ENCODE measurements around the gene GAST. TPM values are rescaled to one million over a fixed set of nuclear protein-coding genes. Genes with fewer than 3 reads are reported as not detected.

Gene GAST
- total RNA-seq, 1 donor from 2014 or later, result not detected

GRCh38 chr17:41728056-41728455 lies 15.9 kb downstream of the GAST start:
- DNase-seq (ENCODE audit: low read depth) (no peak), FAIRE-seq (no peak)
- H2AFZ ChIP-seq (ENCODE audit: low read depth, low read length), result no peak overlapping the region
- TF ChIP-seq EZH2 (IDR thresholded peaks at IDR 0.05; ENCODE audit: insufficient read depth, low read length) (no peak), CTCF (IDR thresholded peaks at IDR 0.05; ENCODE audit: insufficient read depth, low read depth, low read length) (no peak)
- no peak overlapping the region for H3K9ac ChIP-seq (ENCODE audit: low read length)
- H3K36me3 Mint-ChIP-seq (ENCODE audit: low read depth, unreplicated experiment), result no peaks in the 10 kb centered on the region
- no peaks in the 10 kb centered on the region for H3K9me3 ChIP-seq (ENCODE audit: insufficient read depth, low read depth, low read length)
- no peak overlapping the region for H3K4me3 ChIP-seq (ENCODE audit: insufficient read depth, low read depth, low read length)
- no peaks in the 10 kb centered on the region for H3K9me3 Mint-ChIP-seq (ENCODE audit: unreplicated experiment)
- H3K4me1 Mint-ChIP-seq (ENCODE audit: low read depth, unreplicated experiment), result no peaks in the 10 kb centered on the region
- peaks cover 49% of the 10 kb centered on the region for H3K27me3 Mint-ChIP-seq (ENCODE audit: low read depth, unreplicated experiment)
- no peaks in the 10 kb centered on the region for H3K4me1 ChIP-seq (ENCODE audit: insufficient read depth, low read length)
- H3K27ac Mint-ChIP-seq (ENCODE audit: unreplicated experiment), result no peak overlapping the region
- H3K36me3 ChIP-seq (ENCODE audit: insufficient read depth, low read length), result no peaks in the 10 kb centered on the region
- H3K4me3 Mint-ChIP-seq (ENCODE audit: unreplicated experiment), result no peak overlapping the region
- peaks cover 23% of the 10 kb centered on the region for H3K27me3 ChIP-seq (ENCODE audit: insufficient read depth, low read length)
- H3K79me2 ChIP-seq (ENCODE audit: insufficient read depth, low read length), result no peaks in the 10 kb centered on the region
- no peak overlapping the region for H3K27ac ChIP-seq (ENCODE audit: low read depth, low read length)
- H3K4me2 ChIP-seq (ENCODE audit: low read length), result no peak overlapping the region
- H4K20me1 ChIP-seq (ENCODE audit: insufficient read depth, low read length), result no peaks in the 10 kb centered on the region

DNA sequence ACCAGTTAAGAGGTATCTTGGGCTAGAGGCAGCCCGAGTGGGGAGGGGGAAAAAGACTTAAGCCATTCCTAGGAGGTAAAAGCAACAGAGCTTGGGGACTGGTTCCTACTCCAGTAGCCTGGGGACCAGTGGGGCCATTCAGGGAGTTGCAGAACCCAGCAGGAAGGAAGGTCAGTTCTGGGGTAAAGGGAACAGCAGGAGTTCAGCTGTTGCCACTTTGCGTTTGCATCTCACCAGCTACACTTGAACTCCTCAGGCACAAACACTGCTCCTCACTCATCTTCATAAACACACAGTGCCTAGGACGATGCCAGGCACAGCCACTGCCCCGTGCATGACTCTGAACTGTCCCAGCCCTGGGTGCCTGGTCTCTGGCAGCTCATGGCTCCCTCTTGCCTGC lies 18.3 kb downstream of the GAST start:
- Mint-ChIP-seq H3K27ac (ENCODE audit: unreplicated experiment) (no peak overlapping the region), H3K36me3 (ENCODE audit: low read depth, unreplicated experiment) (no peaks in the 10 kb centered on the region)
- H3K4me2 ChIP-seq (ENCODE audit: low read length), result no peak overlapping the region

More for the DNA sequence above, 18.3 kb downstream of the GAST start:
- Mint-ChIP-seq H3K27me3 (ENCODE audit: low read depth, unreplicated experiment) (peaks cover 49% of the 10 kb centered on the region), H3K4me3 (ENCODE audit: unreplicated experiment) (no peak overlapping the region), H3K4me1 (ENCODE audit: low read depth, unreplicated experiment) (peaks cover 2% of the 10 kb centered on the region), H3K9me3 (ENCODE audit: unreplicated experiment) (no peaks in the 10 kb centered on the region)
- Histone ChIP-seq H4K20me1 (ENCODE audit: insufficient read depth, low read length) (no peaks in the 10 kb centered on the region), H3K4me1 (ENCODE audit: insufficient read depth, low read length) (peaks cover 10% of the 10 kb centered on the region), H3K79me2 (ENCODE audit: insufficient read depth, low read length) (no peaks in the 10 kb centered on the region), H3K27ac (ENCODE audit: low read depth, low read length) (no peak overlapping the region), H3K9ac (ENCODE audit: low read length) (no peak overlapping the region), H3K4me3 (ENCODE audit: insufficient read depth, low read depth, low read length) (no peak overlapping the region), H3K27me3 (ENCODE audit: insufficient read depth, low read length) (peaks cover 39% of the 10 kb centered on the region), H2AFZ (ENCODE audit: low read depth, low read length) (no peak overlapping the region), H3K36me3 (ENCODE audit: insufficient read depth, low read length) (no peaks in the 10 kb centered on the region), H3K9me3 (ENCODE audit: insufficient read depth, low read depth, low read length) (no peaks in the 10 kb centered on the region)
- no peak for DNase-seq (ENCODE audit: low read depth)
- FAIRE-seq, result no peak
- TF ChIP-seq EZH2 (IDR thresholded peaks at IDR 0.05; ENCODE audit: insufficient read depth, low read length) (no peak), CTCF (IDR thresholded peaks at IDR 0.05; ENCODE audit: insufficient read depth, low read depth, low read length) (no peak)

All from astrocyte (in vitro differentiated cells and primary cell).